GM10266 (cell line): ENCODE data around the gene REEP6.

Experiments used
- DNase-seq: peaks from one replicate; pipeline ENCODE4 v3.0.0; 2012; ENCODE audit errors: extremely low spot score
- TF ChIP-seq, protein P1 (sequence below): IDR thresholded peaks from 2 replicates; pipeline ENCODE4 v1.5.1; 2012; ENCODE audit warnings: mild to moderate bottlenecking, low read depth; ENCODE audit not compliant: control insufficient read depth, insufficient read depth; ENCODE audit errors: missing control alignments

REEP6 gene

GRCh38 chr19:1507192-1507660, 16.2 kb downstream of the REEP6 start:
- TF ChIP-seq, protein P1, sequence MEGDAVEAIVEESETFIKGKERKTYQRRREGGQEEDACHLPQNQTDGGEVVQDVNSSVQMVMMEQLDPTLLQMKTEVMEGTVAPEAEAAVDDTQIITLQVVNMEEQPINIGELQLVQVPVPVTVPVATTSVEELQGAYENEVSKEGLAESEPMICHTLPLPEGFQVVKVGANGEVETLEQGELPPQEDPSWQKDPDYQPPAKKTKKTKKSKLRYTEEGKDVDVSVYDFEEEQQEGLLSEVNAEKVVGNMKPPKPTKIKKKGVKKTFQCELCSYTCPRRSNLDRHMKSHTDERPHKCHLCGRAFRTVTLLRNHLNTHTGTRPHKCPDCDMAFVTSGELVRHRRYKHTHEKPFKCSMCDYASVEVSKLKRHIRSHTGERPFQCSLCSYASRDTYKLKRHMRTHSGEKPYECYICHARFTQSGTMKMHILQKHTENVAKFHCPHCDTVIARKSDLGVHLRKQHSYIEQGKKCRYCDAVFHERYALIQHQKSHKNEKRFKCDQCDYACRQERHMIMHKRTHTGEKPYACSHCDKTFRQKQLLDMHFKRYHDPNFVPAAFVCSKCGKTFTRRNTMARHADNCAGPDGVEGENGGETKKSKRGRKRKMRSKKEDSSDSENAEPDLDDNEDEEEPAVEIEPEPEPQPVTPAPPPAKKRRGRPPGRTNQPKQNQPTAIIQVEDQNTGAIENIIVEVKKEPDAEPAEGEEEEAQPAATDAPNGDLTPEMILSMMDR, result no peak
- no peak for DNase-seq

DNA sequence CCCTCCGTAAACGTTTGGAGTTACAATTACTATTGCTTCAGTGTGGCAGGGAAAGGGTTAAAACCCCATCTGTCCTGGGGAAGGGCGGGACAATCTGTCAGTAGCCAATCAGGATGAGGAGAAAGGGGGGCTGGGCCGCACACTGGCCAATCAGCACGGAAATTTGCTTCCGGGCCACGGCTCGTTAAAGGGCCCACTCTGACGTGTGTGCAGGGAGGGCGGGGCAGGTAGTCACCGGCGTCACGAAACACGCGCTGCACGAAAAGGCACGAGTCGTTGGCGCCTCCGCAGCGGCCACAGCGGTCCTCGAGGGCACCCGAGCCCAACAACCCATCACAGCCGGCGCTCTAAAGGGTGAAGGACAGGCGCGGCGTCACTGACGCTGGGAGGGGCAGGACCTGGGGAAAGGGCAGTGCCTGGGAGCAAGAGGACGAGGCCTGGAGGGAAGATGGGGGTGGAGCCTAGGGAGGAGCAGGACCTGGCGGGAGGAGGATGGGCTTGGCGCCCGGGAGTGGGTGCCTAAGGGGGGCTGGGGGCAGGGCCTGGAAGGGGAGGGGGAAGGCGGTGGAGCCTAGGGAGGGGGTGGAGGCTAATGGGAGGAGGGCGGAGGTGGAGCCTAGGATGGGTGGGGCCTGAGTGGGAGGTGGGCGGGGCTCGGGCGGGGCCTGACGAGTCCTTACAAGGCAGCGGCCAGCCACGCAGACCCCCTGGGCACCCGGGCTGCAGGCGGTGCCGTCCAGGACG, 17.0 kb downstream of the REEP6 start:
- TF ChIP-seq, protein P1, result no peak
- DNase-seq, result peak; percentile 100

GRCh38 chr19:1508507-1508856, 17.5 kb downstream of the REEP6 start:
- TF ChIP-seq, protein P1, result no peak
- DNase-seq, result no peak

- DNase-seq, result no peak
- TF ChIP-seq, protein P1, result no peak
These were observed 18.8 kb downstream of the REEP6 start for GRCh38 chr19:1509602-1510441.

DNA sequence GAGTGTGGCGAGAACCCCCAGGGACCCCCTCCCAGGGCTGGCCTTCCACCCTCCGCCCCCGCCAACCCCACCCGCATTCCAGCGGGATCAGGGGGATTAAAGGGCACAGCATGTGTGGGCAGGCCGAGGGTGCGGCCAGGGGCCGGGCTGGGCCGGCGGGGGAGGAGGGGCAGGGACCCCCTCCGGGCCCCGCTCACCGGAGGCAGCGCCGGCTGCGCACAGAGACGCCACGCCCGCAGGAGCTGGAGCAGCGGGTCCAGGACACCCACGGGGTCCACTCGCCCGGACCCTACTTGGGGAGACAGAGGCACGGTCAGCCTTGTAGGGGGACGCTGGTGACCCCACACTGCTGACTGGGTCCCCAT, 19.4 kb downstream of the REEP6 start:
- TF ChIP-seq, protein P1, result no peak
- DNase-seq, result no peak

GRCh38 chr19:1510807-1511206, 19.8 kb downstream of the REEP6 start:
- TF ChIP-seq, protein P1, result no peak
- no peak for DNase-seq
